ENCODE results near the gene SFTPB. TPM values are rescaled to one million over a fixed set of nuclear protein-coding genes. Genes with fewer than 3 reads are reported as not detected.

Gene SFTPB
- polyA plus RNA-seq, 3 donors from 2014 or later: not detected

- Mint-ChIP-seq H3K27ac (peak overlapping the region; percentile 91 to 98 (median 95)), H3K4me1 (peaks cover 52 to 53% of the 10 kb centered on the region in 2 donors)
- DNase-seq: peak; percentile 82 to 87 (median 85)
These were observed 39.3 kb upstream of the SFTPB start for GRCh38 chr2:85707304-85707703.

DNA sequence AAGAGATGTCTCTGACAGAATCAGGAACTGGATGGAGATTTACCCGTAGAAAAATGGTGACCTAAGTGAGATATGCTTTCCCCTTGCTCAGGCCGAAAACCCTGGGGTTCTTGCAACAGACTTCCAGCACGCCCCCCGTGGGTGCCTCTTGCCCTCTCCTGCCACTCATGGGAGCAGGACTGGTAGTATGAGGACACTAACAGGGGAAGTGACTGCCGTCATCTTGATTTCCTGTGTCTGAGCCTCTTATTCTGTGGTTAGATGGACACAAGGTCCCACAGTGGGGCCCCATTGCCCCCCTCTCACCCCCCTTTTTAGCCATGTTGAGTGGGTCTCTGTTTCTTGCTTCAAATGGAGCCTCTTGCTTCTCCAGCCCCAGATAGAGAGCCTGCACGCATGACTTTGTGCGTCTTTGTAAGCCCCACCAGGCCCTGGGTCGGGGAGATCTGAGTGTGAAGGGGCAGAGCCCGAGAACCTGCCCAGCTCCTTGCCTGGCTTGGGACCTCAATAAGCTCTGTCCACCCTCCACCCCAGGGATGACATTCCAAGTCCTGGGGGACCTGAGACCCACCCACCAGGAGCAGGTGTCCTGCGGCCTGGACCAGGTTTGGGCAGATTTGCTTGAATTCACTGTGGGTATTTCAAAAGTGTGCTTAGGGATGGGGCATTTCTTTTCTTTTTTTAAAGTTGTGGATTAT lies 38.7 kb upstream of the SFTPB start:
- peak; percentile 69 to 73 (median 71) for DNase-seq
- Mint-ChIP-seq H3K9me3 (no peaks in the 10 kb centered on the region), H3K4me1 (peaks cover 57 to 58% of the 10 kb centered on the region in 2 donors), H3K27ac (peak overlapping the region; percentile 91 to 98 (median 95)), H3K27me3 (ENCODE audit: low read depth in 3 of 3) (peaks cover 4 to 14% (median 13%) of the 10 kb centered on the region in 3 donors), H3K36me3 (peaks cover 8 to 19% (median 13%) of the 10 kb centered on the region in 3 donors), H3K4me3 (peak overlapping the region; percentile 75 to 90 (median 77))

More at GRCh38 chr2:85707304-85707703, 39.3 kb upstream of the SFTPB start:
- Mint-ChIP-seq H3K4me3 (peak overlapping the region; percentile 75 to 90 (median 77)), H3K36me3 (peaks cover 8 to 19% (median 13%) of the 10 kb centered on the region in 3 donors), H3K9me3 (no peaks in the 10 kb centered on the region), H3K27me3 (ENCODE audit: low read depth in 3 of 3) (peaks cover 4 to 14% (median 13%) of the 10 kb centered on the region in 3 donors)

GRCh38 chr2:85706063-85706462 lies 38.1 kb upstream of the SFTPB start:
- Mint-ChIP-seq H3K4me1 (peaks cover 64 to 65% of the 10 kb centered on the region in 2 donors), H3K27ac (peak overlapping the region; percentile 91 to 98 (median 95))

GRCh38 chr2:85705680-85706039 lies 37.7 kb upstream of the SFTPB start:
- no peaks in the 10 kb centered on the region for H3K9me3 Mint-ChIP-seq
- DNase-seq: no peak
- H3K36me3 Mint-ChIP-seq: peaks cover 8 to 19% (median 13%) of the 10 kb centered on the region in 3 donors
- H3K27me3 Mint-ChIP-seq (ENCODE audit: low read depth in 3 of 3): peaks cover 4 to 14% (median 13%) of the 10 kb centered on the region in 3 donors
- H3K27ac Mint-ChIP-seq: peak overlapping the region; percentile 91 to 98 (median 95)
- peaks cover 68 to 69% of the 10 kb centered on the region in 2 donors for H3K4me1 Mint-ChIP-seq
- H3K4me3 Mint-ChIP-seq: peak overlapping the region; percentile 75 to 90 (median 77)

More at GRCh38 chr2:85706063-85706462, 38.1 kb upstream of the SFTPB start:
- peaks cover 8 to 19% (median 13%) of the 10 kb centered on the region in 3 donors for H3K36me3 Mint-ChIP-seq
- H3K27me3 Mint-ChIP-seq (ENCODE audit: low read depth in 3 of 3): peaks cover 4 to 14% (median 13%) of the 10 kb centered on the region in 3 donors
- DNase-seq: no peak
- H3K4me3 Mint-ChIP-seq: peak overlapping the region; percentile 75 to 90 (median 77)
- no peaks in the 10 kb centered on the region for H3K9me3 Mint-ChIP-seq

DNA sequence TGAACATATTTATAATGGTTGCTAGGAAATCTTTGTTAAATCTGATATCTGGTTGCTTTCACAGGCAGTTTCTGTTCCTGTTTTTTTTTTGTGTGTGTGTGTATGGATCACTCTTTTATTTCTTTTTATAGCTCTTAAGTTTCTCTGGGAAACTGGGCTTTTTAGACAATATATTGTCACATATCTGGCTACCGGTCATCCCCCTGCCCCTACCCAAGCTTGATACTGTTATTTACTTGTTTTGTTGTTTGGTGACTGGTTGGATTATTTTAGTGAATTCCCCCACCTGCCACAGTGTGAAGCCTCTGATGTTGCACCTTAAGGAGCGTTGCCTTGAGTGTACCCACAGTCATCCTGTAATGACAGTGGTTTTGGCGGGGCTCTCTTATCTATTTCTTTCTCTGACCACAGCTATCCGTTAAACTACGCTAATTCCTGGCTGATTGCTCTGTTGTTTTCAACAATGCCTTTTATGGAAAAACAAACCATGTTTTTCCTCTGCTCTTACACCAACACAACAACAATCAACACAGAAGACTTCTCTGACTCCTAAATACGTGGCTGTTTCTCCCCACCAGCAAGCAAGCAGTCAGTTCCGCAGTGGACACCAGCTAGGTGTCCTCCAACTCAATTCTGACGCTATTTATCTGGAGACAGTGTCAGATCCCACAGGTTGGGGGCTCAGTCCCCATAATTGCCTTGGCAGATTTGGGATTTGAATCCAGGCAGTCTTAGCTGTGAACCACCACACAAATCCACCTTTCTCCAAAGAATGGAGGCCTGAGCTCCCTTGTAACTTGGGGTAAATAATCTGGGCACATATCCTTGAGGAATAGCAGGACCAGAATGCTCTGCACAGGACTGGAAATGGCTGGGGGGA lies 37.0 kb upstream of the SFTPB start:
- H3K27me3 Mint-ChIP-seq (ENCODE audit: low read depth in 3 of 3): peaks cover 4 to 14% (median 13%) of the 10 kb centered on the region in 3 donors
- peak; percentile 88 to 89 (median 88) for DNase-seq
- H3K4me3 Mint-ChIP-seq: peak overlapping the region; percentile 75 to 90 (median 77)
- H3K27ac Mint-ChIP-seq: peak overlapping the region; percentile 91 to 98 (median 95)
- peaks cover 8 to 19% (median 13%) of the 10 kb centered on the region in 3 donors for H3K36me3 Mint-ChIP-seq
- no peaks in the 10 kb centered on the region for H3K9me3 Mint-ChIP-seq
- peaks cover 71 to 75% of the 10 kb centered on the region in 2 donors for H3K4me1 Mint-ChIP-seq

GRCh38 chr2:85704038-85704437 lies 36.0 kb upstream of the SFTPB start:
- Mint-ChIP-seq H3K4me1 (peaks cover 78 to 85% of the 10 kb centered on the region in 2 donors), H3K9me3 (no peaks in the 10 kb centered on the region), H3K4me3 (peak overlapping the region; percentile 75 to 90 (median 77)), H3K27ac (peak overlapping the region; percentile 91 to 98 (median 95)), H3K27me3 (ENCODE audit: low read depth in 3 of 3) (peaks cover 10 to 13% (median 12%) of the 10 kb centered on the region in 3 donors), H3K36me3 (peaks cover 15 to 20% (median 16%) of the 10 kb centered on the region in 3 donors)
- no peak for DNase-seq

GRCh38 chr2:85703329-85703728 lies 35.3 kb upstream of the SFTPB start:
- H3K9me3 Mint-ChIP-seq: no peaks in the 10 kb centered on the region
- peak overlapping the region; percentile 91 to 98 (median 95) for H3K27ac Mint-ChIP-seq
- H3K4me3 Mint-ChIP-seq: peak overlapping the region; percentile 75 to 90 (median 77)
- peaks cover 14 to 18% (median 17%) of the 10 kb centered on the region in 3 donors for H3K27me3 Mint-ChIP-seq (ENCODE audit: low read depth in 3 of 3)
- no peak for DNase-seq
- peaks cover 85 to 92% of the 10 kb centered on the region in 2 donors for H3K4me1 Mint-ChIP-seq
- H3K36me3 Mint-ChIP-seq: peaks cover 18 to 23% (median 22%) of the 10 kb centered on the region in 3 donors

GRCh38 chr2:85702800-85703199 lies 34.8 kb upstream of the SFTPB start:
- H3K4me3 Mint-ChIP-seq: peak overlapping the region; percentile 75 to 90 (median 77)
- H3K4me1 Mint-ChIP-seq: peaks cover 90 to 98% of the 10 kb centered on the region in 2 donors
- peaks cover 23 to 28% (median 28%) of the 10 kb centered on the region in 3 donors for H3K36me3 Mint-ChIP-seq
- no peaks in the 10 kb centered on the region for H3K9me3 Mint-ChIP-seq
- H3K27me3 Mint-ChIP-seq (ENCODE audit: low read depth in 3 of 3): peaks cover 15 to 20% (median 19%) of the 10 kb centered on the region in 3 donors
- H3K27ac Mint-ChIP-seq: peak overlapping the region; percentile 91 to 98 (median 95)
- DNase-seq: no peak

- H3K36me3 Mint-ChIP-seq: peaks cover 30 to 34% (median 33%) of the 10 kb centered on the region in 3 donors
- DNase-seq: no peak
- peaks cover 93 to 100% of the 10 kb centered on the region in 2 donors for H3K4me1 Mint-ChIP-seq
- peaks cover 14 to 25% (median 23%) of the 10 kb centered on the region in 3 donors for H3K27me3 Mint-ChIP-seq (ENCODE audit: low read depth in 3 of 3)
- no peaks in the 10 kb centered on the region for H3K9me3 Mint-ChIP-seq
- peak overlapping the region; percentile 91 to 98 (median 95) for H3K27ac Mint-ChIP-seq
- H3K4me3 Mint-ChIP-seq: peak overlapping the region; percentile 75 to 90 (median 77)
These were observed 34.2 kb upstream of the SFTPB start for GRCh38 chr2:85702172-85702571.

DNA sequence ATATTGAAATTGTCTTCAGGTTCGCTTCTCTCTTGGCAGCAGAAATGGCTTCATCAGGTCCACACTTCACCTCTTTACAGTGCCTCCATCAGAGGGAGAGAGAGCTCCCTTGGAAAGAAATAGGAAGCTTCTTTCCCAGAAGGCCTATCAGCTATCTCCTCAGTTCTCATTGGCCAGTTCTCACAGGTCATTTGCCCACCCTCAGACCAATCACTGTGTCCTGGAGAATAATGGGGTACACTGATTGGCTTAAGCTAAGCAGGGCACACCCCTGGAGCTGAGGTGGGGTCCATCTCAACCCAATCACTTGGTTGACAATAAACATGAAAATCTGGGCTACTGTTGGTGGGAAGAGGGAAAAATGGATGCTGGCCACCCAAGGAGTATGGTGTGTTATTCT lies 31.3 kb upstream of the SFTPB start:
- H3K4me1 Mint-ChIP-seq: peaks cover 79 to 84% of the 10 kb centered on the region in 2 donors
- no peaks in the 10 kb centered on the region for H3K9me3 Mint-ChIP-seq
- H3K36me3 Mint-ChIP-seq: peaks cover 53 to 59% (median 56%) of the 10 kb centered on the region in 3 donors
- peaks cover 8 to 43% (median 29%) of the 10 kb centered on the region in 3 donors for H3K27me3 Mint-ChIP-seq (ENCODE audit: low read depth in 3 of 3)
- peak overlapping the region; percentile 89 to 99 (median 98) for H3K27ac Mint-ChIP-seq
- no peak for DNase-seq
- H3K4me3 Mint-ChIP-seq: peak overlapping the region; percentile 97 to 99 (median 99)

DNA sequence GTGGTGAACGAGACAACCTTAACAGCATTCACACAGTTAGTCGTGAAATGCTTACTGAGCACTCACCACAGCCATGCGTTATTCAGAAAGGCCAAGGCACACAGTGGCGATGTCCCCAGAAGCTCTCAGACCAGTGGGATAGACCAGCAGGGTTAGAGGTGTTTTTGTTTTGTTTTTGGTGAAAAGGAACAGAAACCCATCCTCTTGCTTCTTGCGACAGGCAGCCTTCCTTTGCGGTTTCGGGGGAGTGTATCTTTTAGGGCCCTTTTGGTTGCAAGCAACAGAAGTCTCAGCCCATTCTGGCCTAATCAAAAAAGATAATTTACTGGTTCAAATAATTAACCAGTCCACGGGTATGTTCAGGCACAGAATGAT lies 30.9 kb upstream of the SFTPB start:
- H3K4me3 Mint-ChIP-seq: peak overlapping the region; percentile 97 to 99 (median 99)
- peak in 1 of 3 donors; percentile 54 for DNase-seq
- H3K36me3 Mint-ChIP-seq: peaks cover 50 to 60% (median 53%) of the 10 kb centered on the region in 3 donors
- H3K27me3 Mint-ChIP-seq (ENCODE audit: low read depth in 3 of 3): peaks cover 9 to 46% (median 34%) of the 10 kb centered on the region in 3 donors
- H3K27ac Mint-ChIP-seq: peak overlapping the region; percentile 89 to 99 (median 98)
- peaks cover 77 to 82% of the 10 kb centered on the region in 2 donors for H3K4me1 Mint-ChIP-seq
- no peaks in the 10 kb centered on the region for H3K9me3 Mint-ChIP-seq

GRCh38 chr2:85698184-85698879 lies 30.3 kb upstream of the SFTPB start:
- H3K9me3 Mint-ChIP-seq: no peaks in the 10 kb centered on the region
- H3K4me1 Mint-ChIP-seq: peaks cover 77 to 82% of the 10 kb centered on the region in 2 donors
- H3K27me3 Mint-ChIP-seq (ENCODE audit: low read depth in 3 of 3): peaks cover 8 to 46% (median 35%) of the 10 kb centered on the region in 3 donors
- DNase-seq: no peak
- H3K36me3 Mint-ChIP-seq: peaks cover 48 to 58% (median 52%) of the 10 kb centered on the region in 3 donors
- H3K27ac Mint-ChIP-seq: peak overlapping the region; percentile 89 to 99 (median 98)
- H3K4me3 Mint-ChIP-seq: peak overlapping the region; percentile 97 to 99 (median 99)

Measured in immature natural killer cell (primary cell).